Kidney (tissue), 14 donors: ENCODE results near the gene CD96. TPM values are rescaled to one million over a fixed set of nuclear protein-coding genes. Genes with fewer than 3 reads are reported as not detected.

ENCODE experiments used
- DNase-seq, 5 donors: peaks; one replicate each; pipeline ENCODE4 v3.0.0-alpha.2; 2013 to 2020
- FAIRE-seq: peaks from 2 replicates; lab custom pipeline; 2012; peaks lifted over from hg19 to GRCh38; lab: Jason Lieb, UNC
- H3K27ac ChIP-seq, 2 donors: one replicate each; pipeline ENCODE4 v1.7.0; 2013; ENCODE audit warnings: low read depth in 2 of 2, low read length in 2 of 2, inconsistent platforms in 1 of 2
- H3K27me3 ChIP-seq: one replicate; pipeline ENCODE4 v1.7.1; 2013; ENCODE audit warnings: low read length, inconsistent platforms; ENCODE audit not compliant: control insufficient read depth, insufficient read depth
- H3K36me3 ChIP-seq, 3 donors: one replicate each; pipeline versions ENCODE4 v1.7.0 to v1.7.1; 2013; ENCODE audit warnings: low read length in 3 of 3, control low read depth in 1 of 3, inconsistent platforms in 1 of 3; ENCODE audit not compliant: insufficient read depth in 3 of 3, control insufficient read depth in 2 of 3
- H3K4me1 ChIP-seq, 3 donors: one replicate each; pipeline versions ENCODE4 v1.7.0 to v1.7.1; 2013; ENCODE audit warnings: low read length in 3 of 3, inconsistent platforms in 1 of 3, low read depth in 1 of 3; ENCODE audit not compliant: control insufficient read depth in 2 of 3, insufficient read depth in 2 of 3
- H3K4me3 ChIP-seq, 3 donors: one replicate each; pipeline versions ENCODE4 v1.7.0 to v1.8.1; 2013; ENCODE audit warnings: low read length in 3 of 3, control low read depth in 1 of 3, inconsistent platforms in 1 of 3
- H3K9ac ChIP-seq, 3 donors: one replicate each; pipeline versions ENCODE4 v1.7.0 to v1.7.1; 2013; ENCODE audit warnings: low read length in 3 of 3, control low read depth in 1 of 3, inconsistent platforms in 1 of 3
- H3K9me3 ChIP-seq, 3 donors: one replicate each; pipeline versions ENCODE4 v1.7.0 to v1.7.1; 2013; ENCODE audit warnings: low read length in 3 of 3, control low read depth in 1 of 3, inconsistent platforms in 1 of 3; ENCODE audit not compliant: control insufficient read depth in 2 of 3, insufficient read depth in 1 of 3
- intact Hi-C: fragments of 100-400 bp; cut with DNase I; formaldehyde crosslinking; loops from one replicate; pipeline ENCODE4 v1.11.1; 2022
- polyA plus RNA-seq: library from polyadenylated mRNA; stranded (reverse); fragments of 350-450 nt; fragmentation: Illumina TruSeq; extraction: RNeasy Lipid Tissue Mini Kit (QIAGEN cat#74804); gene quantifications from one replicate; pipeline ENCODE4 v1.2.3, GENCODE V29; 2014; ENCODE audit warnings: low read depth, low replicate concordance; ENCODE audit not compliant: insufficient read depth
- total RNA-seq: library from RNA; stranded (reverse); fragmentation: NEBNext Ultra II Directional; extraction: Animal tissue kit (Norgen Biotek cat#: 25700); gene quantifications from one replicate; pipeline ENCODE4 v1.2.1, GENCODE V29; 2021
- TF ChIP-seq, protein P1 (sequence below): IDR thresholded peaks from 3 replicates; pipeline ENCODE4 v1.5.1; 2012; ENCODE audit warnings: mild to moderate bottlenecking, moderate library complexity, borderline replicate concordance; ENCODE audit not compliant: insufficient read depth; ENCODE audit errors: extremely low read depth
- donor health status: control.
- donor health status: control.
- donor health status: control.
- donor health status: control.
- donor health status: control.
- donor health status: DM: yes; HTN: yes; CAD: no.
- donor health status: Normal renal cell carcinoma (clear cell type).

Gene CD96
- total and polyA plus RNA-seq, 2 donors from 2014 or later: 0.09 to 9.5 TPM

DNA sequence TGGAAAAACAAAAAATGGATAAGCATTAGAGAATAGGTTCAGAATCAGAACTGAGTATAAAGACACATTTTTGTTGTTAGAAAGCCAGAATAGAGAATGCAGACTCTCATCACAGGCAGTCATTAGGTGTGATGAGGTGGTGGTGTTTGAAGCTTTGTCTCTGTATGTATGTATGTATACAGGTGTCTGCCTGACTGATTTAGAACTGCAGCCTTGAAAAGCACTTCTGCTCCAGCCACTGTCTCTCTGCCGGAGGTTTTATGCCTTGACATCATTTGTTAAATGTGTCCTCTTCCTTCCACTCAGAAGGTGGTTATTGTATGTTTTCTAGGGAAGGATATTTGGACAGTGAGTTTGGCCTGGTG lies 133.8 kb downstream of the CD96 start:
- peaks cover 0 to 17% (median 7%) of the 10 kb centered on the region in 3 donors for H3K4me1 ChIP-seq
- no peak overlapping the region for H3K27ac ChIP-seq
- DNase-seq (no peak), FAIRE-seq (no peak)
- H3K36me3 ChIP-seq: no peaks in the 10 kb centered on the region
- H3K9ac ChIP-seq: no peak overlapping the region
- H3K27me3 ChIP-seq: no peaks in the 10 kb centered on the region
- intact Hi-C loops: no loop called here
- H3K9me3 ChIP-seq: no peaks in the 10 kb centered on the region
- H3K4me3 ChIP-seq: no peak overlapping the region
- TF ChIP-seq, protein P1, sequence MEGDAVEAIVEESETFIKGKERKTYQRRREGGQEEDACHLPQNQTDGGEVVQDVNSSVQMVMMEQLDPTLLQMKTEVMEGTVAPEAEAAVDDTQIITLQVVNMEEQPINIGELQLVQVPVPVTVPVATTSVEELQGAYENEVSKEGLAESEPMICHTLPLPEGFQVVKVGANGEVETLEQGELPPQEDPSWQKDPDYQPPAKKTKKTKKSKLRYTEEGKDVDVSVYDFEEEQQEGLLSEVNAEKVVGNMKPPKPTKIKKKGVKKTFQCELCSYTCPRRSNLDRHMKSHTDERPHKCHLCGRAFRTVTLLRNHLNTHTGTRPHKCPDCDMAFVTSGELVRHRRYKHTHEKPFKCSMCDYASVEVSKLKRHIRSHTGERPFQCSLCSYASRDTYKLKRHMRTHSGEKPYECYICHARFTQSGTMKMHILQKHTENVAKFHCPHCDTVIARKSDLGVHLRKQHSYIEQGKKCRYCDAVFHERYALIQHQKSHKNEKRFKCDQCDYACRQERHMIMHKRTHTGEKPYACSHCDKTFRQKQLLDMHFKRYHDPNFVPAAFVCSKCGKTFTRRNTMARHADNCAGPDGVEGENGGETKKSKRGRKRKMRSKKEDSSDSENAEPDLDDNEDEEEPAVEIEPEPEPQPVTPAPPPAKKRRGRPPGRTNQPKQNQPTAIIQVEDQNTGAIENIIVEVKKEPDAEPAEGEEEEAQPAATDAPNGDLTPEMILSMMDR: no peak

DNA sequence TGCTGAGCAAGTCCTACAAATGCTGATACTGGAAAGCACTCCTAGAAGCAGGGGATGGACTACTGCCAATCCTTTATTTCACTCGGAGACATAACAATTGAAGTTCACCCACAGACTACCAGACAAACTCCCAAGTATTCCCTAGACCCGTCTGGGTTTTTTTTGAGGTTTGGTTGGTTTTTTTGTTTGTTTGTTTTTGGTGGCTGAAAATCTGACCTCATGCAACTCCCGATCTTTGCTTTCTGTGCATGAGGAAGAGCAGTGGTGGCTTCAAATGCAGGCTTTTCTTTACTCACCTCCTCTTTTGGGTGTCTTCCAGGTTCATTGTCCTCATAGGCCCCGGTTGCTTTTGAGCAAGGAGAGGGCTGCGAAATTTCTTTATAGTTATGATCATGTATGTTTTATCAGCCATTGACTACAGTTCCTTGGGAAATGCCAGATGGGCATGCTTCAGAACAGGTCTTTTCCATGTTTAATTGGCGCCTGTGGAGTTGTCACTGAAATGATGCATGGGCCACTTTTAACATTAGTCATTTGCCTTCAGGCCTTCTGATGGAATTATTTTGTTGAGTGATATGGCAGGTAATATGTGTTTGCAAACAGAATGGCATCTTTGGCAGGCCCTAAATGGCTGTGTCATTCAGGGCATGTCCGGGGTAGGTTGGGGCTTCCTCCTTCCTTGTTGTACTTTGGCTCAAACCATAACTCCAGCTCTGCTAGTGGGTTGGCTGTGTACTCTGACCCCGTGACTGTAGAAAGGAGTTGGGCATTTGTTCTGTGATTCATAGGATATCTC lies 134.4 kb downstream of the CD96 start:
- TF ChIP-seq, protein P1: no peak
- FAIRE-seq (no peak), DNase-seq (no peak)
- intact Hi-C loops: no loop called here
- Histone ChIP-seq H3K4me1 (peaks cover 0 to 17% (median 7%) of the 10 kb centered on the region in 3 donors), H3K27ac (no peak overlapping the region), H3K9ac (no peak overlapping the region), H3K9me3 (no peaks in the 10 kb centered on the region), H3K4me3 (peak overlapping the region in 1 of 3 donors; percentile 30), H3K36me3 (no peaks in the 10 kb centered on the region), H3K27me3 (no peaks in the 10 kb centered on the region)

DNA sequence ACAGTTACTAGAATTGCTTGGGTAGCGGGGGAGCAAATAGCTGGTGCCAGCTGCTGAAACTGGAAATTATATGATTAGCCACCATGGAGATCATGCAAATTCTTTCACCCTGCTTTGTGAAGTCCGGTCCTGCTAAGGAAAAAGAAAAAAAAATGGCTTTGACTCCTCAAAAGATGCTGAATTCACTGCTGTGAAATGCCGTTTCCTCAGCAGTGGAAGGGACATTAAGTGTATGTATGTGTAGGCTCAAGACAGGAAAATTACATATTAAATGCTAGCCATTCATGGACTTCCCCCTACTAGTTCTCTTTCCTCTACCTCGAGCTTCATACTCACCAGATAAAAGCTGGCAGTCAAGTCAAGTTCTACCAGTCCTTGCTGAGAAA lies 135.0 kb downstream of the CD96 start:
- peaks cover 0 to 17% (median 7%) of the 10 kb centered on the region in 3 donors for H3K4me1 ChIP-seq
- H3K27ac ChIP-seq: no peak overlapping the region
- TF ChIP-seq, protein P1: no peak
- no peak overlapping the region for H3K9ac ChIP-seq
- DNase-seq (no peak), FAIRE-seq (no peak)
- H3K36me3 ChIP-seq: no peaks in the 10 kb centered on the region
- H3K4me3 ChIP-seq: peak overlapping the region in 1 of 3 donors; percentile 30
- H3K9me3 ChIP-seq: no peaks in the 10 kb centered on the region
- intact Hi-C loops: no loop called here
- no peaks in the 10 kb centered on the region for H3K27me3 ChIP-seq
